Panc1 (cell line): ENCODE measurements around the gene STXBP5. TPM values are rescaled to one million over a fixed set of nuclear protein-coding genes. Genes with fewer than 3 reads are reported as not detected.

Experiments
- ATAC-seq: fragments of 200-7000 bp; cut with Tn5 transposase; 2 replicates; pipeline ENCODE4 v1.9.1; 2020; ENCODE audit warnings: mild to moderate bottlenecking, moderate library complexity
- BruUV-seq: library from RNA; stranded (reverse); fragments of 400-500 nt; replicated peaks from 2 replicates; lab custom pipeline; 2021; lab: Mats Ljungman, UMichigan
- CTCF ChIA-PET: fragments of 300-600 bp; sonication (Branson Sonifier 250); formaldehyde crosslinking; loops from one replicate; lab custom pipeline; 2022; ENCODE audit warnings: antibody characterized with exemption; lab: Charles Lee
- POLR2A ChIA-PET: fragments of 300-600 bp; sonication (Branson Sonifier 250); formaldehyde crosslinking; loops from one replicate; lab custom pipeline; 2022; ENCODE audit warnings: antibody characterized with exemption; lab: Charles Lee
- DNase-seq: peaks from one replicate; pipeline ENCODE4 v3.0.0-alpha.2; 2010; ENCODE audit warnings: low read depth, low spot score
- H3K27ac ChIP-seq: 2 replicates; pipeline ENCODE4 v1.5.1; 2011; ENCODE audit warnings: mild to moderate bottlenecking, low read length, inconsistent platforms
- H3K27me3 ChIP-seq: fragments of 200-500 bp; sonication (Bioruptor generic); 2 replicates; pipeline ENCODE4 v1.6.0; 2014; ENCODE audit warnings: low read length, inconsistent platforms; ENCODE audit not compliant: control insufficient read depth, insufficient read depth
- H3K36me3 ChIP-seq: fragments of 200-500 bp; sonication (Bioruptor generic); 2 replicates; pipeline ENCODE4 v1.5.1; 2014; ENCODE audit warnings: inconsistent platforms, mild to moderate bottlenecking, low read length, moderate library complexity; ENCODE audit not compliant: control insufficient read depth, insufficient read depth
- H3K4me1 ChIP-seq: 2 replicates; pipeline ENCODE4 v1.5.1; 2011; ENCODE audit warnings: inconsistent platforms, mild to moderate bottlenecking, low read length, moderate library complexity; ENCODE audit not compliant: control insufficient read depth, insufficient read depth
- H3K4me3 ChIP-seq, 2 experiments: 2 replicates each; pipeline ENCODE4 v1.5.1; 2011 to 2012; ENCODE audit warnings: low read depth in 2 of 2, low read length in 2 of 2, mild to moderate bottlenecking in 2 of 2, inconsistent platforms in 1 of 2, moderate library complexity in 1 of 2
- H3K9me3 ChIP-seq: fragments of 200-500 bp; sonication (Bioruptor generic); 2 replicates; pipeline ENCODE4 v1.5.1; 2014; ENCODE audit warnings: low read depth, mild to moderate bottlenecking, inconsistent platforms, low read length, moderate library complexity; ENCODE audit not compliant: control insufficient read depth, insufficient read depth
- POLR2AphosphoS5 ChIP-seq: IDR thresholded peaks from 2 replicates; pipeline ENCODE4 v1.6.1; 2012; ENCODE audit warnings: mild to moderate bottlenecking, low read depth, low read length, moderate library complexity
- SIN3A ChIP-seq: IDR thresholded peaks from 2 replicates; pipeline ENCODE4 v1.6.1; 2012; ENCODE audit warnings: low read depth, mild to moderate bottlenecking, low read length, moderate library complexity, borderline replicate concordance; ENCODE audit not compliant: insufficient read depth
- TCF7L2 ChIP-seq: IDR thresholded peaks from 2 replicates; pipeline ENCODE4 v1.6.1; 2011; ENCODE audit warnings: mild to moderate bottlenecking, low read depth, low read length, inconsistent platforms
- in situ Hi-C: cut with HindIII; loops from 2 replicates; pipeline ENCODE4 v1.10.0; 2016; ENCODE audit warnings: low sequenced_read_pairs, low pct_unique_long_range_greater_than_20kb
- intact Hi-C: fragments of 100-400 bp; cut with micrococcal nuclease; formaldehyde crosslinking; loops from one replicate; pipeline ENCODE4 v1.10.0; 2022; ENCODE audit not compliant: unreplicated experiment
- total RNA-seq: library from RNA; stranded (reverse); gene quantifications from one replicate; pipeline ENCODE4 v1.2.1, GENCODE V29; 2021; ENCODE audit not compliant: unreplicated experiment
- TF ChIP-seq, protein P1 (sequence below): fragments of 450-650 bp; IDR thresholded peaks from 2 replicates; pipeline ENCODE4 v1.5.1; 2017; ENCODE audit warnings: mild to moderate bottlenecking
- TF ChIP-seq, protein P2 (sequence below), 2 experiments: IDR thresholded peaks; 2 replicates each; pipeline ENCODE4 v1.6.1; 2011 to 2012; ENCODE audit warnings: low read depth in 2 of 2, control low read depth in 1 of 2, low read length in 1 of 2, mild to moderate bottlenecking in 1 of 2, moderate library complexity in 1 of 2; ENCODE audit not compliant: insufficient read depth in 1 of 2

The STXBP5 gene
- total RNA-seq, 1 experiment from 2014 or later, result 77.8 TPM

DNA sequence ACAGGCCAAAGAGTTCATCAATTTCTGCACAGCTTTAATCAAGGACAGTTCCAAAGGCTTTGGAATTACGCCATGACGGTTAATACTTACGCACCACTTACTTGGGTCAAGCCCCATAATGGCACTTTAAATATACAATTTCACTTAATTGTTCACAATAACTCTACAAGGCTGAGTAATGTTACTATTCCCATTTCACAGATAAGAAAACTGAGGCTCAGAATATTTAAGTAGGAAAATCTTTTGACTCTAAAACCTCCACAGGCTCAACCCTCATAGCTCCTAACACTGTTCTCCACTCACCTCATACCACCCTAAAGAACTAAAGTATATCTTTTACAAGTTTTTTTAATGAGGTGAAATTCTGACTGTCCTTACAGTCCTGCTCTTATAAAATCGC lies 212.4 kb downstream of the STXBP5 start:
- H3K4me3 ChIP-seq, result no peak overlapping the region
- intact Hi-C loops, result no loop called here
- in situ Hi-C loops, result no loop called here
- H3K9me3 ChIP-seq, result no peaks in the 10 kb centered on the region
- no peak overlapping the region for H3K27ac ChIP-seq
- no peaks in the 10 kb centered on the region for H3K36me3 ChIP-seq
- H3K27me3 ChIP-seq, result no peaks in the 10 kb centered on the region
- ChIA-PET POLR2A (no interaction called here), CTCF (no interaction called here)
- TF ChIP-seq, protein P1, sequence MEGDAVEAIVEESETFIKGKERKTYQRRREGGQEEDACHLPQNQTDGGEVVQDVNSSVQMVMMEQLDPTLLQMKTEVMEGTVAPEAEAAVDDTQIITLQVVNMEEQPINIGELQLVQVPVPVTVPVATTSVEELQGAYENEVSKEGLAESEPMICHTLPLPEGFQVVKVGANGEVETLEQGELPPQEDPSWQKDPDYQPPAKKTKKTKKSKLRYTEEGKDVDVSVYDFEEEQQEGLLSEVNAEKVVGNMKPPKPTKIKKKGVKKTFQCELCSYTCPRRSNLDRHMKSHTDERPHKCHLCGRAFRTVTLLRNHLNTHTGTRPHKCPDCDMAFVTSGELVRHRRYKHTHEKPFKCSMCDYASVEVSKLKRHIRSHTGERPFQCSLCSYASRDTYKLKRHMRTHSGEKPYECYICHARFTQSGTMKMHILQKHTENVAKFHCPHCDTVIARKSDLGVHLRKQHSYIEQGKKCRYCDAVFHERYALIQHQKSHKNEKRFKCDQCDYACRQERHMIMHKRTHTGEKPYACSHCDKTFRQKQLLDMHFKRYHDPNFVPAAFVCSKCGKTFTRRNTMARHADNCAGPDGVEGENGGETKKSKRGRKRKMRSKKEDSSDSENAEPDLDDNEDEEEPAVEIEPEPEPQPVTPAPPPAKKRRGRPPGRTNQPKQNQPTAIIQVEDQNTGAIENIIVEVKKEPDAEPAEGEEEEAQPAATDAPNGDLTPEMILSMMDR, result no peak
- TF ChIP-seq, protein P2, sequence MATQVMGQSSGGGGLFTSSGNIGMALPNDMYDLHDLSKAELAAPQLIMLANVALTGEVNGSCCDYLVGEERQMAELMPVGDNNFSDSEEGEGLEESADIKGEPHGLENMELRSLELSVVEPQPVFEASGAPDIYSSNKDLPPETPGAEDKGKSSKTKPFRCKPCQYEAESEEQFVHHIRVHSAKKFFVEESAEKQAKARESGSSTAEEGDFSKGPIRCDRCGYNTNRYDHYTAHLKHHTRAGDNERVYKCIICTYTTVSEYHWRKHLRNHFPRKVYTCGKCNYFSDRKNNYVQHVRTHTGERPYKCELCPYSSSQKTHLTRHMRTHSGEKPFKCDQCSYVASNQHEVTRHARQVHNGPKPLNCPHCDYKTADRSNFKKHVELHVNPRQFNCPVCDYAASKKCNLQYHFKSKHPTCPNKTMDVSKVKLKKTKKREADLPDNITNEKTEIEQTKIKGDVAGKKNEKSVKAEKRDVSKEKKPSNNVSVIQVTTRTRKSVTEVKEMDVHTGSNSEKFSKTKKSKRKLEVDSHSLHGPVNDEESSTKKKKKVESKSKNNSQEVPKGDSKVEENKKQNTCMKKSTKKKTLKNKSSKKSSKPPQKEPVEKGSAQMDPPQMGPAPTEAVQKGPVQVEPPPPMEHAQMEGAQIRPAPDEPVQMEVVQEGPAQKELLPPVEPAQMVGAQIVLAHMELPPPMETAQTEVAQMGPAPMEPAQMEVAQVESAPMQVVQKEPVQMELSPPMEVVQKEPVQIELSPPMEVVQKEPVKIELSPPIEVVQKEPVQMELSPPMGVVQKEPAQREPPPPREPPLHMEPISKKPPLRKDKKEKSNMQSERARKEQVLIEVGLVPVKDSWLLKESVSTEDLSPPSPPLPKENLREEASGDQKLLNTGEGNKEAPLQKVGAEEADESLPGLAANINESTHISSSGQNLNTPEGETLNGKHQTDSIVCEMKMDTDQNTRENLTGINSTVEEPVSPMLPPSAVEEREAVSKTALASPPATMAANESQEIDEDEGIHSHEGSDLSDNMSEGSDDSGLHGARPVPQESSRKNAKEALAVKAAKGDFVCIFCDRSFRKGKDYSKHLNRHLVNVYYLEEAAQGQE (IDR thresholded peaks at IDR 0.05; ENCODE audit: insufficient read depth in 1 of 2, low read depth in 2 of 2, low read length in 1 of 2), result no peak
- TF ChIP-seq POLR2AphosphoS5 (no peak), TCF7L2 (no peak), SIN3A (no peak)
- no TSS peak for BruUV-seq
- DNase-seq (no peak), ATAC-seq (no peak)
- H3K4me1 ChIP-seq, result no peaks in the 10 kb centered on the region

DNA sequence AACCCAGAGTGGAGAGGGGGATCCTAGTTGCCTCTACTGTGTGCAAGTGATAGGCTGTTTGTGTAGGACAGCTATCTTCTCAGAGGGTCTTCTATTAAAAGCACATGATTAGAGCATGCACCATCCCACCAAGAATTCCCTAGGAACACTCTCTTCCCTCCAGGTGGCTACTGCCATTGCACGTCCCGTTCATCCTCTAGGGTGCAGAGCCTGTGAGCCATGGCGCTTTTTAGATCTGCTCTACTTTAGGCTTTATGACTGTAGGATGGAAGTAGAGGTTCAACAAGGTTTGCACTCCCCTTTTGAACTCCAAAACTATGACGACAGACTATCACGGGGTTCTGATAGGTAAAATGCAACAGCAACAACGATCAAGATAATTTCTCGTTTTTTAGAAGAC lies 213.7 kb downstream of the STXBP5 start:
- Histone ChIP-seq H3K4me3 (no peak overlapping the region), H3K27me3 (no peaks in the 10 kb centered on the region), H3K36me3 (no peaks in the 10 kb centered on the region), H3K4me1 (no peaks in the 10 kb centered on the region), H3K9me3 (no peaks in the 10 kb centered on the region), H3K27ac (no peak overlapping the region)
- TF ChIP-seq, protein P2 (IDR thresholded peaks at IDR 0.05; ENCODE audit: insufficient read depth in 1 of 2, low read depth in 2 of 2, low read length in 1 of 2), result no peak
- no peak for TF ChIP-seq SIN3A
- in situ Hi-C loops (no loop called here), intact Hi-C loops (no loop called here)
- ChIA-PET POLR2A (no interaction called here), CTCF (no interaction called here)
- no TSS peak for BruUV-seq
- no peak for ATAC-seq
- no peak for DNase-seq
